Calu3 (cell line): ENCODE results near the gene GRM7. TPM values are rescaled to one million over a fixed set of nuclear protein-coding genes. Genes with fewer than 3 reads are reported as not detected.

Experiments used
- BruUV-seq: library from RNA; stranded (reverse); fragments of 400-500 nt; replicated peaks from 2 replicates; lab custom pipeline; 2021; lab: Mats Ljungman, UMichigan
- CTCF ChIA-PET: fragments of 300-600 bp; sonication (Branson Sonifier 250); formaldehyde crosslinking; loops from one replicate; lab custom pipeline; 2022; ENCODE audit warnings: antibody characterized with exemption; lab: Charles Lee
- DNase-seq: peaks from one replicate; pipeline ENCODE4 v3.0.0; 2022
- H3K27ac Mint-ChIP-seq: one replicate; pipeline ENCODE4 v1.8.0; 2022; ENCODE audit warnings: mixed read lengths; ENCODE audit not compliant: unreplicated experiment
- H3K27me3 Mint-ChIP-seq: one replicate; pipeline ENCODE4 v1.8.0; 2022; ENCODE audit warnings: mixed read lengths; ENCODE audit not compliant: unreplicated experiment
- H3K36me3 Mint-ChIP-seq: one replicate; pipeline ENCODE4 v1.8.0; 2022; ENCODE audit warnings: mild to moderate bottlenecking, moderate library complexity, mixed read lengths; ENCODE audit not compliant: insufficient read depth, unreplicated experiment
- H3K4me1 Mint-ChIP-seq: one replicate; pipeline ENCODE4 v1.8.0; 2022; ENCODE audit warnings: mild to moderate bottlenecking, low read depth, mixed read lengths; ENCODE audit not compliant: unreplicated experiment
- H3K4me3 Mint-ChIP-seq: one replicate; pipeline ENCODE4 v1.8.0; 2022; ENCODE audit warnings: mild to moderate bottlenecking, low read depth, moderate library complexity, mixed read lengths; ENCODE audit not compliant: unreplicated experiment
- H3K9me3 Mint-ChIP-seq: one replicate; pipeline ENCODE4 v1.8.0; 2022; ENCODE audit warnings: low read depth, mixed read lengths; ENCODE audit not compliant: unreplicated experiment
- intact Hi-C: fragments of 100-400 bp; cut with micrococcal nuclease; formaldehyde crosslinking; loops from one replicate; pipeline ENCODE4 v1.10.0; 2022; ENCODE audit not compliant: unreplicated experiment
- total RNA-seq: library from RNA; stranded (reverse); gene quantifications from 2 replicates; pipeline ENCODE4 v1.2.3, GENCODE V29; 2022
- TF ChIP-seq, protein P1 (sequence below): fragments of 200-600 bp; IDR thresholded peaks from one replicate; pipeline ENCODE4 v1.8.0; 2022; ENCODE audit warnings: antibody characterized with exemption; ENCODE audit not compliant: unreplicated experiment

Gene GRM7
- total RNA-seq, 1 experiment from 2014 or later, result not detected

- intact Hi-C loops, result no loop called here
- H3K27me3 Mint-ChIP-seq, result no peaks in the 10 kb centered on the region
- H3K4me1 Mint-ChIP-seq, result no peaks in the 10 kb centered on the region
- no peak for DNase-seq
- TF ChIP-seq, protein P1, sequence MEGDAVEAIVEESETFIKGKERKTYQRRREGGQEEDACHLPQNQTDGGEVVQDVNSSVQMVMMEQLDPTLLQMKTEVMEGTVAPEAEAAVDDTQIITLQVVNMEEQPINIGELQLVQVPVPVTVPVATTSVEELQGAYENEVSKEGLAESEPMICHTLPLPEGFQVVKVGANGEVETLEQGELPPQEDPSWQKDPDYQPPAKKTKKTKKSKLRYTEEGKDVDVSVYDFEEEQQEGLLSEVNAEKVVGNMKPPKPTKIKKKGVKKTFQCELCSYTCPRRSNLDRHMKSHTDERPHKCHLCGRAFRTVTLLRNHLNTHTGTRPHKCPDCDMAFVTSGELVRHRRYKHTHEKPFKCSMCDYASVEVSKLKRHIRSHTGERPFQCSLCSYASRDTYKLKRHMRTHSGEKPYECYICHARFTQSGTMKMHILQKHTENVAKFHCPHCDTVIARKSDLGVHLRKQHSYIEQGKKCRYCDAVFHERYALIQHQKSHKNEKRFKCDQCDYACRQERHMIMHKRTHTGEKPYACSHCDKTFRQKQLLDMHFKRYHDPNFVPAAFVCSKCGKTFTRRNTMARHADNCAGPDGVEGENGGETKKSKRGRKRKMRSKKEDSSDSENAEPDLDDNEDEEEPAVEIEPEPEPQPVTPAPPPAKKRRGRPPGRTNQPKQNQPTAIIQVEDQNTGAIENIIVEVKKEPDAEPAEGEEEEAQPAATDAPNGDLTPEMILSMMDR, result no peak
- H3K4me3 Mint-ChIP-seq, result no peak overlapping the region
- no peak overlapping the region for H3K27ac Mint-ChIP-seq
- CTCF ChIA-PET, result no interaction called here
- no TSS peak for BruUV-seq
- H3K36me3 Mint-ChIP-seq, result no peaks in the 10 kb centered on the region
- peaks cover 9% of the 10 kb centered on the region for H3K9me3 Mint-ChIP-seq
Measured at GRCh38 chr3:7461202-7461825, 600.4 kb downstream of the GRM7 start.

GRCh38 chr3:7469866-7470265 lies 609.0 kb downstream of the GRM7 start:
- no peaks in the 10 kb centered on the region for H3K36me3 Mint-ChIP-seq
- H3K4me1 Mint-ChIP-seq, result no peaks in the 10 kb centered on the region
- no peak overlapping the region for H3K4me3 Mint-ChIP-seq
- BruUV-seq, result no TSS peak
- intact Hi-C loops, result no loop called here
- peaks cover 2% of the 10 kb centered on the region for H3K9me3 Mint-ChIP-seq
- H3K27me3 Mint-ChIP-seq, result no peaks in the 10 kb centered on the region
- DNase-seq, result no peak
- CTCF ChIA-PET, result no interaction called here
- TF ChIP-seq, protein P1, result no peak
- H3K27ac Mint-ChIP-seq, result no peak overlapping the region

- Mint-ChIP-seq H3K27ac (no peak overlapping the region), H3K9me3 (peaks cover 2% of the 10 kb centered on the region), H3K36me3 (no peaks in the 10 kb centered on the region), H3K4me1 (no peaks in the 10 kb centered on the region), H3K27me3 (no peaks in the 10 kb centered on the region), H3K4me3 (no peak overlapping the region)
- no peak for DNase-seq
- TF ChIP-seq, protein P1, result no peak
- CTCF ChIA-PET, result no interaction called here
- intact Hi-C loops, result no loop called here
- BruUV-seq, result no TSS peak
Measured at GRCh38 chr3:7484636-7485035, 623.7 kb downstream of the GRM7 start.

- peaks cover 2% of the 10 kb centered on the region for H3K9me3 Mint-ChIP-seq
- no peak overlapping the region for H3K27ac Mint-ChIP-seq
- H3K4me3 Mint-ChIP-seq, result no peak overlapping the region
- no peaks in the 10 kb centered on the region for H3K36me3 Mint-ChIP-seq
- H3K4me1 Mint-ChIP-seq, result no peaks in the 10 kb centered on the region
- CTCF ChIA-PET, result no interaction called here
- intact Hi-C loops, result no loop called here
- H3K27me3 Mint-ChIP-seq, result no peaks in the 10 kb centered on the region
- BruUV-seq, result no TSS peak
- DNase-seq, result no peak
- TF ChIP-seq, protein P1, result no peak
Measured at GRCh38 chr3:7487763-7488162, 626.8 kb downstream of the GRM7 start.
